Esophagus mucosa (tissue), 1 donor: Measurements from ENCODE around the gene E2F6. TPM values are rescaled to one million over a fixed set of nuclear protein-coding genes. Genes with fewer than 3 reads are reported as not detected.

Experiments used
- ATAC-seq: fragments of 200-7000 bp; cut with Tn5 transposase; one replicate; pipeline ENCODE4 v1.9.1; 2020
- total RNA-seq: library from RNA; stranded (reverse); gene quantifications from one replicate; pipeline ENCODE4 v1.2.4, GENCODE V29; 2023
- donor health status: DM: yes; HTN: yes; CAD: no.

The E2F6 gene, protein sequence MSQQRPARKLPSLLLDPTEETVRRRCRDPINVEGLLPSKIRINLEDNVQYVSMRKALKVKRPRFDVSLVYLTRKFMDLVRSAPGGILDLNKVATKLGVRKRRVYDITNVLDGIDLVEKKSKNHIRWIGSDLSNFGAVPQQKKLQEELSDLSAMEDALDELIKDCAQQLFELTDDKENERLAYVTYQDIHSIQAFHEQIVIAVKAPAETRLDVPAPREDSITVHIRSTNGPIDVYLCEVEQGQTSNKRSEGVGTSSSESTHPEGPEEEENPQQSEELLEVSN
- total RNA-seq = 5.0 TPM

DNA sequence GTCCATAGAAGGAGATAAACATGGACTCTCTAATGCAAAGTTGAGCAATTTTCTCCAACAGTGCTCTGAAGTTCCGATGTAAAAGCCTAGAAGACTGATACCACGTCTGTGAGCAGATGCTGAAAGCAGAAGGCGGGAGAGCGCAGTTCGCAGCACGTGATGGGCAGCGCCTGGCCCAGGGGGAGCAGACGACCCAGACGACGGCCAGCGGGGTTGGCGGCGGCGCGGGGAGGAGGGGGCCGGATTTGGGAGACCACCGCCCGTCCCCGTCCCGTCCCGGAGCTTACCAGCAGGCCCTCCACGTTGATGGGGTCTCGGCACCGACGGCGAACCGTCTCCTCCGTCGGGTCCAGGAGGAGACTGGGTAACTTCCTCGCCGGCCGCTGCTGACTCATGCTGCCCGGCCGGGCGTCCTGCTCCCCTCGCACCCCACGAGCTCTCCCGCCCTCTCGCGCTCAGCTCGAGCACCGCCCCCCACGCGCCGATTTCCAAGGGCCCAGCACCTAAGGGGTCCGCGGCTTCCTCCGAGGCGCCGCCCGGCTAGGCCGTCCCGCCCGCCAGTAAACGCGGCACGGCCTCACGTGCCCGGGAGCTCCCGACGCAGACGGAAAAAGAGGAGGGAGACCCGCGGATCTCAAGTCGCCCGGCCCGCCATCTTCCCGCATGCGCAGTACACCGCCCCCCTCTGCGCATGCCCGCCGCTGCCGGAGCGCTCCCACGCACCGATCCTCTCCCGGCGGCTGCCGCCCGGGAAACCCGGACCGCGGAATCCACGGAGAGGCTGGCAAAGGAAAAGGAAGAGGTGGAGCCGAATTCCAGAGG, at the start of gene E2F6:
Gene E2F6 (minus strand): TSS at position 677 of the 822 bp plus-strand sequence. CDS start 282 bp downstream, at position 395.
- ATAC-seq = peak; percentile 98

DNA sequence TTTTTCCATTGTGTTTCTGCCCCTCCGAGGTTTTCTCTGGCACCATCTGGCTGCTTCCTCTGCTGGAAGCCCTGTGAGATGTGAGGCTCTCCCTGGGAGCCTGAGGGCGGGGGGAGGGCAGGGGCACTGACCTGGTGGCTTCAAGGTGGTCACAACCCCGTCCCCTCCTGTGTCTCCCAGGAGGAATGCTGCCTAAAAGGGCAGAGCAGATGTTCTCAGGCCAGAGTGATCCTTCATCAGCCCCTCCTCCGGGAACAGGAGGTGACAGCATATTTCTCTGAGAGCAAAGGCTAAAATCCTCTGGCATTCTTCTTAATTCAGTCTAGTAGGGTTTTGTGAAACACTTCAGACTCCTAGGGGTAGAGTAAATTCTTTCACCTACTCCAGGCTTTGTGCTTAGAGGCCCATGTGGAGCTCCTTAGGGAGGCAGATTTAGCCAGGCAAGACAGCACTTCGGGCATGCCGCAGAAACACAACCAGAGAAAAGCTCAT, 49.6 kb upstream of the E2F6 start:
- no peak for ATAC-seq

DNA sequence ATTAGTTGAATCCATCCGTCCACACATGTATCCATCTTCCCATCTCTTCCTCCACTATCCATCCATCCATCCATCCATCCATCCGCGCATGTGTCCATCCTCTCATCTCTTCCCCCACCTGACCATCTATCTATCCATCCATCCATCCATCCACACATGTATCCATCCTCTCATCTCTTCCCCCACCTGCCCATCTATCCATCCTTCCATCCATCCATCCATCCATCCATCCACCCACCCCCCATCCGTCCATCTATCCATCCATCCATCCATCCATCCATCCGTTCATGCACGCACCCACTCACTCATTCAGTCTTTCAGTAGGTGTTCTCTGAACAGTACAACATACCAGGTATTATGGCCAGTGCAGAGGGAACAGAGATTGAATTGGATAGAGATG, 48.9 kb upstream of the E2F6 start:
- no peak for ATAC-seq

DNA sequence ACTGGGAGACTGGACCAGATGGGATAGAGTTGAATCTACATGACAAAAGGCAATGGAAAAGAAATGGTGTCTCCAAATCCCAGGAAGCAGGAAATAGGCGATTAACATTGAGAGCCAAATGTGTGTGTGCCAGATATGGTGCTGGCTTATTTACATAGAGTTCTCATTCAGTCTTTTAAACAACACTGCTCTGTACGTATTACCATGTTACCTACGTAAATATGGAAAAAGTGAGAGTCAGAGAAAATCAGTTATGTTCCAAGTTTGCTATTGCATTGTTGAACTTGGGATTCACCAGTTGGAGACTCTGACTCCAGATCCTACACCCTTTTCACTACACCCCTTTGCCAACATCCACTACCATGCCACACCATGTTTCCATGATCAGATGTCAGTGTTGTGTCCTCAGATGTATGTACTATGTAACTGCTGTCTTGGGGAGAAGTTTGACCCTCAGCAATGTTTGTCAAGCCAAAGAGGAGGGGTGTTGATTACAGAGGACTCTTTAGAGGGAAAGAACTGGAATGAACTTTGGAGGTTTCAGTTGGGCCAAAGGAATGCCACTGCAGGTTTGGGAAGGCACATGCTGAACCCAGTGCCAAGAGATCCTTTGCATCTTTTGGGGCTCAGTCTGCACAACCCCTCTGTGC, 48.2 kb upstream of the E2F6 start:
- no peak for ATAC-seq

DNA sequence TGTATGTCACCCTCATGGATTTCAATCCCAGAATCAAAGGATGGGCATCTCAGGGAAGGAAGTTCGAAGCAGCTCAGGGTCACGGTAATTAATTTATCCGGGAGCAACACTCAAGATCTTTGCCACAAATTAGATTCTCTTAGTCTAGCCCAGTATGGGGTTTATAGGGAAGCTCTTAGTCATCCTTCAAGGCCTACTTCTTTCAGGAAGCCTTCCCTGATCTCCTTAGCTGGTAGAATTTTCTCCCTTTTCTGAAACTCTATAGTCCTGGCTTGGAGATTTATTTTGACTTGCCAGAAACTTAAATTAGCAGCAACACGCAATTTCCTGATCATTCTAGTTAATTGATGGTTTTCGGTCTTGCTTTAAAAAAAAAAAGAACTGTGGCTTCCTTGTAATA, 47.4 kb upstream of the E2F6 start:
- no peak for ATAC-seq

DNA sequence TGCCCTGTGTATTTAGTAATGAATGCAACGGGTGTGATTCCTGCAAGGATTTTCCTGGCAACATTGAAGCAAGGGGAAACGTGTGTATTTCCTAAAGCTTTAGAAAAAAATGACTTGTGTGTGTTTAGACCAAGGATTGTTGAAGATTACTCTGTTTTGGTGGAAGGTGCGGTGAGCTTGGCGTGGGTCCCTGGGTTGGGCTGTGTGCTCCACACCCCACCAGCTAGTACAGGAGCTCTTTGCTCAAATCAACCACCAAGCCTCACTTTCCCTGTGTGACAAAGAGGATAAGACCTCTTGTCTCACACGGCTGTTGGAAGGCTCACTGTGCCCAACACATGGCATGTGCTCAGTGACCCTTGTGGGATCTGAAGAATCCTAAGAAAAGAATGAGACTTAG, 46.5 kb upstream of the E2F6 start:
- ATAC-seq = no peak

DNA sequence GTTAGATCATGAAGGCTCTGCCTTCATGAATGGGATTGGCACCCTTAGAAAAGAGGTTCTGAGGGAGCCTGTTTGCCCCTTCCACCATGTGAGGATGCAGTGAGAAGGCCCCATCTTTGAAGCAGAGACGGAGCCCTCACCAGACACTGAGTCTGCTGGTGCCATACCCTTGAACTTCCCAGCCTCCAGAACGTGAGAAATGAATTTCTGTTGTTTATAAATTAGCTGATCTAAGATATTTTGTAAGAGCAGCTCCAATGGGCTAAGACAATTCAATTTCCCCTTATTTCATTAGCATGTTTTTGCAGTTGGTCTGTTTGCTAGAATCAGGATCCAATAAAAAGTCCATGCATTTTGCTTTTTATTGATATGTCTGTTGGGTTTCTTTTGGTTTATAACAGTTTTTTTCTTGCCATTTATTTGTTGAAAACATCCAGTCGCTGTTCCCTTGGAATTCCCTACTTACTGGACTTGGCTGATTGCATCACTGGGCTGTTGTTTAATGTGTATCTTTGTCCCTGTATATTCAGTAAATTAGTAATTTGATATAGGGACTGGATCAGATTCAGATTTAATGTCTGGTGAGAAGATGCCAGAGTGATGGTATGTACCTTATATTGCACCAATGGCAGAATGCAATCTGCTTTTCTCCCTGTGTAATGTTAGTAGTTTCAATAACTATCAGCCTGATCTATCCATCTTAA, 43.8 kb upstream of the E2F6 start:
- ATAC-seq = no peak

DNA sequence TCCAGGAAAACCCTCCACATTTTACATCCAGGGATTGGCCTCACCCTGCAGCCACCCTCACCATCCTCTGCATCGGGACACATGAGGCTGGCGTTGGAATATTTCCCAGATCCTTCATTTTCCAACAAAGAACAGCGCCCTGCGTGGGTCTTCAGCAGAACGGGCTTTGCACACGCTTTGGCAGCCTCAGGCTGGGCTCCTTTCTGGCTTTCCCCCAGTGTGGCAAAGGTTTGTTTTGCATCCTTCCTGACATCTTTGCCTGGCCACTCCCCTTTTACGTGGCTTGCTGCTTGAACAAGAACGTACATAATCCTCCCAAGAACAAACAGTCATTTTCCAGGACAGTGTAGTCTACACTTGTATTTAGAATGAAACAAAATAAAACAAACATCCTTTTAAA, 42.3 kb upstream of the E2F6 start:
- ATAC-seq = no peak

DNA sequence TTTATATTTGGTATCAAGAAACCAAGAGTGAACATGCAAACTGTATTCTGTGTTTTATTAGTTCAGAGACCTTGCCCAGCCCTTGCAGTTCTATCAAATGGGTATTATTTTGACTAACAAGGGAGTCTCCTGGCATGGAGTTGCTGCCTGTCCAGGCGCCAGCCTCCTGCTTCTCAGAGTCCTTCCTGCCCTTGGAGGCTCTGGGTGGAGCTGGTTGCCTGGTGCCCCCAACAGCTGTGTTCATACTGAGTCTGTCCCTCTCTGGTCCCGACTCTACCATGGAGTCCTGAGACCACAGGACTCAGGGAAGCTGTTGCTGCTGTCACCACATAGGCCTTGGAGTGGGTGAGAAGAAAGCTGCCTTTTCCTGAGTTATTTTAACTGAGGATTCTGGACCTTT, 41.6 kb upstream of the E2F6 start:
- no peak for ATAC-seq

DNA sequence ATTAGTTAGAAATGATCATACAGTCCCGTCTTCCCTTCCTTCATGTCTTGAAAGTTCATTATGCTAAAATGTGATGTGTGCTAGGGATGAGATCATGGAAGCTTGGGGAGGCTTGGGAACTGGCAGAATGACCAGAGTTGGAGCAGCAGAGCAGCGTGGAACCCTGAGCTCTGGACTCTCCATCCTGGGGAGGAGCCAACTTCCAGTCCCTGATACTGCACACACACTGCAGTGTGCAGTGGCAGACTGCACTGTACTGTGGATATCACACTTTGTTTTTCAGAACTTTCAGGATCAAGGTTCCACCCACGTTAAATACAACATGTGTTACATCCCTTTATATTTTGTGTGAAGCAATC, 40.6 kb upstream of the E2F6 start:
- ATAC-seq = no peak

DNA sequence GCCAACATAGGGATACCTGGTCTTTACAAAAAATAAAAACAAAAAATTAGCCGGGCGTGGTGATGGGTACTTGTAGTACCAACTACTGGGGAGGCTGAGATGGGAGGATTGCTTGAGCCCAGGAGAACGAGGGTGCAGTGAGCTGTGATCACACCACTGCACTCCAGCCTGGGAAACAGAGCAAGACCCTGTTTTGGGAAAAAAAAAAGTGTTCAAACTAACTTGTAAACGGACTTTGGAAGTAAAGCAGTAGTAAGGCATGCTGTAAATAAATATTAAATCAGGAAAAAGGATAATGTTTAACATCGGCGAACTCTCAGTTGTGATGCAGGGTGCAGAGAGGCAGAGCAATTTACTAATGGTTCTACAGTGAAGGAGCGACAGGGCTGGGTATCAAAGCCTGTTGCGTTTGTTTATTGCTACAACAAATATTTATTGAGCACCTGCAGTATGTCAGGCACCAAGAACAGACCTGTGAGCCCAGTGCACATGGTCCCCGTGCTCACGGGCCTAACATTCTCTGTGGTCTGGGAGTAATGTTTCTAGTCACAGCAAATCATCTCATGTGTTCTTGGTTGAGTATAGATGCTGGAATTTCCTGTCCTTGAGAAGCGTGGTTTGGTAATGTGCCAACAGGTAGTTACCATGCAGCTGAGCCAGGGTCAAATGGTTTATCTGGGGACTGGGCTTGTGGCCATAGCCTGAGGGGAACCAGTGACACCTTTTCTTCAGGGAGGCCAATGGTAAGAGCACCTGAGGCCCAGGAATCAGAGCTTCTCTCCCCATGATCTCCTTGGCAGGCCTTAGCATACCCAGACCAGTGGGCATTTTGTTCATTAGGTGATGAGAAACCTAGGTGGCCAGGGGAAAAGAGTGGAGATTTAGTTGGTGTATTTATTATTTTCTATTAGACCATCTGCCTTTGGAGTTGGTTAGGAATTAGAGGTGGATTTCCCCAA, 40.0 kb upstream of the E2F6 start:
- no peak for ATAC-seq

DNA sequence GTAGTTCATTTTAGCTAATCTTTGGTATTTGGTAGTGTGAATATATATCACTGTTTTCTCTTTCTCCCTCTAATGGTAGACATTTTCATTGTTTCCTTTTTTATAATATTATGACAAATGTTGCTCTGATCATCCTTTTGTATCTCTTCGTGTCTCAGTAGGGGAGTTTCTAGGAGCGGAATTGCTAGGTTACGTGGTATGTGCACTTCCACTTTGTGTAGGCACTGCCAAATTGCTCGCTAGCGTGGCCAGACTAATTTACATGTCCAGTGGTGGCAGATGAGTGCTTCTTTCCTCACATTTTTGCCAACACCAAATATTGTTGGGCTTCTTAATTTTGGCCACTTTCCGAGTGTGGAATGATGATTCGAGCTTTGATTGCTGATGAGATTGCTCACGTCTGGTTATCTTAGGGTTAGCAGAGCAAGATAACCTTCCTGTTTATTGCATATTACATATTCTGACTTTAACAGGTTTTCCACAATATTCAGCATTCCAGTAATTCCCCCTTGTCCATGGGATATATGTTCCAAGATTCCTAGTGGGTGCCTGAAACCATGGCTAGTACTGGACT, 37.5 kb upstream of the E2F6 start:
- no peak for ATAC-seq

DNA sequence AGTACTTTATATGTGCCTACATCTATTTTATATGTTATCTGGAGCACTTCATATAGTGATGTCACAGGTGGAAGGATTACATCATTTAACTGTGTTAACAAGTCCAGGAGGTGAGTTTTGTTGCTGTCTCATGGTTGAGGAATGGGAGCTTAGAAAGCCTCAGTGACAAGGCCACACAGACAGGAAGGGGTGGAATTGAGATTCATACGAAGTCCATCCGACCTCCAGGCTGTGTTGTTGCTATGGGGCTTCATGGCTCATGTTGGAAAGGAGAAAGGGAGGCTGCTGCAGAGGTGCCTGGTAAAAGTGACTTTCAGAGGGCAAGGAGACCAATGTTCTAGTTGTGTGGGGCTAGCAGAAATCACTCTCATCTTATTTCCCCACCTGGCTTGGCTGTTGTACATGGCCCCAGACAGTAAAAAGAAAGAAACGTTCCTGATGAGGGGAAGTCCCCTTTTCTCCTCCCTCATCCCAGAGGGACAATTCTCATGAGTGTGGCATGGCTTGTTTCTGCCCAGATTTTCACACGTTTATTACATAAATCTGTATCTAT, 36.9 kb upstream of the E2F6 start:
- no peak for ATAC-seq

DNA sequence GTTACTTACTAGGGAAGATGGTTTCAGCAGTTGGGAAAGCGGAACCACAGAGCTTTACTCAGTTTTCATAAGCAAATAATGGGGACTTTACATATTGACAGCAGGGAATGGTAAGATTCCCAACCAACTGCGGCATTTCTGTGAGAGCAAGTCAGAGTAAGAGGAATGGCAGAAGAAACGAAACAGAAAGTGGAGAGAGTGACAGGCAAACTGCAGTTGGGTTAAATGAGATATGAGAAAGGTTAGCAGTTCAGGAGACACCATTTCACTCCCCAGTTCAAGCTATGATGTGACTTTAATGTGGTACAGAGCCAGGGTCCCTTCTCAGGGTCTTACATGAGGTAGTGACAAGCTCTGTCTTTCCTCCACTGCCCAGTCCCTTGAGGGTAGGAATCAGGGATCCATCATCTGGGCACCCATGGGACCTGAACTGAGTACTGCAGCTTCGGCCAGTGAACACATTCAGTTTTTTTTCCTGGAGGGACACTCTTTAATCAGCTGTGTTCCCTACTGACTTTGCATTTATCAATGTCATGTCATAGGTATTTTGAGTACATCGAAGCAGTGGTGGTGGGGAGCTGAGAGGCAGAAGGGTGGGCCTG, 34.8 kb upstream of the E2F6 start:
- no peak for ATAC-seq

DNA sequence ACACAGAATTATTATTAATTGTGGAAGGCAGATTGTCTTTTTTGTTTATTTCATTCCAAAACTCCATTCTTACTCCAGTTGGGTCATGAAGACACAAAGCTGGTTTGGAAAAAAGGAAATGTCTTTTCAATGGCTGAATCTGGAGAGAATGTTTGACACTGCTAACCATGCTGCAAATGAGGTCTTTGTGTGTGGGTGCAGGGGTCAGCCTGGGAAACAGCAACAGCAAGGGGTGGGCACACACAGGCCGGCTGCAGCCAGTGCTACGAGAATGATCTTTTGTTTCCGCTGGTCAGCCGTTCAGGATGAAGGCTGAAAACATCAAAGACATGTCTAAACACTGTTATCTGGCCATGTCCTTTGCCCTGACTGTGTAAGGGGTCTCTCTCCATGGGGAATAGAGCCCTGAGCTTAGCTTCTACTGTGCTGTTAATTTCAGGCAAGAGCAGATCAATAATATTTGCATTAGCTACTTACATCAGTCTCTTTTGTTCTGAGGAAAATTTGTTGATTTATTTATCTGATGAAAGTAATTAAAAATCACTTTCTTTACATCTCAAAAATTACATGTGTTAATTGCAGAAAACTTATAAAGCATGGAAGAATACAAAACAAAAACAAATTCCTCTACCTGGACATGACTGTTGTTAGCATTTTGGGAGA, 33.3 kb upstream of the E2F6 start:
- no peak for ATAC-seq

DNA sequence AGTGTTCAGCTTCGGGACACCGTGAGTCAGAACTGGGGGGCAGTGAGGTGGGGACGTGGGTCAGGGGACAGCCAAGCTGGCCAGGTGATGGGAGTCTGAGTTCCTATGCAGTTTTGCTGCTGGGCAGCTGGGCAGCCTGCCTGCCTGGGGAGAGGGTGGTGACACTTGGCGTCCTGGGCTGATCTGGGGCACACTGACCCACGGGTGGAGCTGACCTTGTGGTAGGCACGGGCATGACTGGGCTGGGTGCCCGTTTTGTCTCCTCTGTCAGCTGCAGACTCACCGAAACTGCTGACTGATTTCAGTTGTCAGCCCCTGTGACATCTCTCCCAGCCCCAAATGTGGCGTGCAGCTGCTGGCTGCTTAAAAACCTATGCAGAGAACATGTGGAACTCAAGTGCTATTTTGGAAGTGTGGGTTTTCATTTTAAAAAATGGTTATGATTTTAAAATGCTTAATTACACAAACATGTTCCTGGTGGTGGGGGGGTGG, 32.6 kb upstream of the E2F6 start:
- peak; percentile 18 for ATAC-seq

DNA sequence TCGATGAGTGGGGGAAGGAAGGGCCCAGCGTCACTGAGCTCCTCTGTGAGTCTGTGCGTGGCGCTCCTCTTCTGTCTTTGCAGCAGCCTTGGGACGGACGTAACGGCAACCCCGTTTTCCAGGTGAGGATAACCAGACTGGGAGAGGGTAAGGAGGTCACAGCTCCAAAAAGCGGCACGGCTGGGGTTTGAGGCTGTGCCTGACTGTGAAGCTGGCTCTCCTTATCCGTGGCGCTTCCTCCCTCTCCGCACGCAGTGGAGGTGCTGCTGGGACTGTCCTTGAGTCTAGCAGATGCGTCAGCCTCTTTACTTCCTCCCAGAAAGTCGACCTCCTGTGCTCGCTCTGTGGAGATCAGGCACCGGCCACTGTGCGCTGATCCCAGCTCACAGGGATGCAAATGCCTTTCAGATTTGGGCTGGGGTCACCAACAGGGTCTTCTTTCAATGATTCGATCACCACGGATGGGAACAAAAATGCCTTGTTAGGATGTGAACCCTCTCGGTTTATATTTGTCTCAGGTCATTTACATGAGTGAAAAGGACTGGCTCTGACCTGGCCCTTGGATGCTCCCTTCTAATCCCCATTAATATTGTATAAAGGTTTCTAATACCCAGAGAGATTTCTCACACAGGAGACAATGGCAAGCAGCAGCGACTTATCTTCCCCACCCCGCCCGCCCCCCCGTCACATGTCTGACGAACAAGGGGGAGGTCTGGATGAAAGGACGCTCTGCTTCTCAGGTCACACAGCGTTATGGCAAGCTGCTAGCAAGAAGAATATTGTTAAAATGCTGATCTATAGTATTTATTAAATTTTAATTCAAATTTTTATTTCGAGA, 30.1 kb upstream of the E2F6 start:
- ATAC-seq = no peak

DNA sequence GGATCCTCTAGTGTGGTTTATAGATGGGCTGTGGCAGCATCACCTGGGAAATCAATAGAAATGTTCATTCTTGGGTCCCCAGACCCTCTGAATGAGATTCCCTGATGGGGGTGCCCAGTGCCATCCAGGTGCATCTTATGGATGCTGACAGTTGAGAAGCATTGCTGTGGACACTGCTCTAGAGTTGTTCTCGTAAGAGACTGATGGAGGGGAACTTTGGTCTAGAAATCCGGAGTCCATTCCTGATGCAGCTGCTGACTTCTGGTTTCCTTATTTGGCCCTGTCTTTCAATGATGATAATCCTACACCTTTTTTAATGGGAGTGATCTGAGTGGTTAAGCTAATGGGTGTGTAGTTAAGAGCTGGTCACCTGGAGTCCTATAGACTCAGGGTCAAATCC, 28.3 kb upstream of the E2F6 start:
- ATAC-seq = no peak

DNA sequence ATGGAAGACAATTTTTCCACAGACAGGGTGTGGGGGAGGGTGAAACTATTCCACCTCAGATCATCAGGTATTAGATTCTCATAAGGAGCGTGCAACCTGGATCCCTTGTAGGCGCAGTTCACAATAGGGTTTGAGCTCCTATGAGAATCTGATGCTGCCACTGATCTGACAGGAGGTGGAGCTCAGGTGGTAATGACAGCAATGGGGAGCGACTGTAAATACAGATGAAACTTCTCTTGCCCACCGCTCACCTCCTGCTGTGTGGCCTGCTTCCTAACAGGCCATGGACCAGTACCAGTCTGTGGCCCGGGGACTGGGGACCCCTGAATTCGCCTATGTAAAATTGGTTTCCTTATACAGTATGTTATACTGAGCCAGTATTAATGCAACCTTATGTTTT, 27.3 kb upstream of the E2F6 start:
- no peak for ATAC-seq
